NCI-H82 (cell line): ENCODE results near the gene GTF3C5.
"Not testable (repeated sequence)": the region's sequence is repeated elsewhere in the genome, so short reads cannot be mapped to it uniquely, and the experiment has no call there.

Experiments used
- DNase-seq: peaks from one replicate; lab custom pipeline; 2025; lab: John Stamatoyannopoulos, UW

GTF3C5 gene

DNA sequence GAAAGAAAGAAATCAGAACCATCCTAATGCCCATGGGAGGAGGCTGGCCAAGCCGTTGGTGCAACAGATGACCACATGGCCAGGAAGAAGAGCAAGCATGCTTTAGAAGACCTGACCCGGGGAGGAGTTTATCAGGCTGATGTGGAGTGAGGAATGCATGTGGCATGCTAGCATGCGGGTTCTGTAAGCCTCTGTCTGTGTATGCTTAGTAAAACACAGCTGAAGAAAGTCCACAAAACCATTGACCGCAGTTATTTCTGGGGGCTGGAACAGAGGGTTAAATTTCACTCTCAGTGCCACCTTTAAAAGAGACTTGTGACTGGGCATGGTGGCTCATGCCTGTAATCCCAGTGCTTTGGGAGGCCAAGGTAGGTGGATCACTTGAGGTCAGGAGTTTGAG lies 33.2 kb upstream of the GTF3C5 start:
- no peak for DNase-seq

DNA sequence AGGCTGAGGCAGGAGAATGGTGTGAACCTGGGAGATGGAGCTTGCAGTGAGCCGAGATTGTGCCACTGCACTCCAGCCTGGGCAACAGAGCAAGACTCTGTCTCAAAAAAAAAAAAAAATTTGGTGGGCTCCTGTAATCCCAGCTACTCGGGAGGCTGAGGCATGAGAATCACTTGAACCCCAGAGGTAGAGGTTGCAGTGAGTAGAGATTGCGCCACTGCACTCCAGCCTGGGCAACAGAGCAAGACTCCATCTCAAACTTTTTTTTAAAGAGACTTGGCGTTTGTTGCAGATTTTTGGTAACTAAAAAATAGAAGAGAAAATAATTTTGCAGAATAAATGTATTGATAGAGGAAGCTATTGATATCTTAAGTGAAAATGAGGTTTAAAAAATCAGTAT lies 32.6 kb upstream of the GTF3C5 start:
- not testable (repeated sequence) for DNase-seq

DNA sequence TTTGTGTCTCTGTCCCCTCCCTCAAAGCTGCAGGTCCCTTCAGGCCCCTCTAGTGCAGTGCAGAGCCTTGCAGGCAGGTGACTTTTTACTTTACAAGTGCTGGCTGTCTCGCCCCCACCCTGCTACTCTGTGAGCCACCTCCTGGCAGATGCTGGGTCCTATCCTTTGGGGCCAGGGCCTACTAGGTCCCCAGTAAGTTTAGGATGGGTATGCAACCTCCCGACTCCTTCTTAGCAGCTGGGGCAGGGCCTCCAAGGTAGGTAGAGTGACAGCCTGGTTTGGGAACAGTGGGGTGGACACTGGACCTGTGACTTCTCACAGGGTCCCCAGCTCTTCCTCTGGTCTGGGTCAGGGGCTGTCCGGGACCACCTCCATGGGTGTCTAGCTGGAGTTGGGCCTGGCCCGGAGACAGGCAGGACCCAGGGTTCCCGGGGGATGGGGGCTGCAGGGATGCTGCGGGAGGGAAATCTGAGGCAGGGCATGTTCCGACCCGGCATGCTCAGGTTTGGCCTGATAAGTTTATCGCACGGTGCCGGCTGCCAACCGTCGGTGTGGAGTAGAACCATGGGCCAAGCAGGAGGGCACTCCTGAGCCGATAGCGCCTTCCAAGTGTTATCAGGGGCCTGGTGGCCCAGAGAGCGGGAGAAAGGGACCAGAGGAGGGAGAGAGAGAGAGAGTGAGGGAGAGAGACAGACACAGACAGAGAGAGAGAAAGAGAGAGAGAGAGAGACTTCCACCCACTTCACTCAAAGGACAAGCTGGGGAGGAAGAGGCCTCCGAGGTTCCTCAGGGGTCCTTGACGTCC lies 31.8 kb upstream of the GTF3C5 start:
- no peak for DNase-seq

DNA sequence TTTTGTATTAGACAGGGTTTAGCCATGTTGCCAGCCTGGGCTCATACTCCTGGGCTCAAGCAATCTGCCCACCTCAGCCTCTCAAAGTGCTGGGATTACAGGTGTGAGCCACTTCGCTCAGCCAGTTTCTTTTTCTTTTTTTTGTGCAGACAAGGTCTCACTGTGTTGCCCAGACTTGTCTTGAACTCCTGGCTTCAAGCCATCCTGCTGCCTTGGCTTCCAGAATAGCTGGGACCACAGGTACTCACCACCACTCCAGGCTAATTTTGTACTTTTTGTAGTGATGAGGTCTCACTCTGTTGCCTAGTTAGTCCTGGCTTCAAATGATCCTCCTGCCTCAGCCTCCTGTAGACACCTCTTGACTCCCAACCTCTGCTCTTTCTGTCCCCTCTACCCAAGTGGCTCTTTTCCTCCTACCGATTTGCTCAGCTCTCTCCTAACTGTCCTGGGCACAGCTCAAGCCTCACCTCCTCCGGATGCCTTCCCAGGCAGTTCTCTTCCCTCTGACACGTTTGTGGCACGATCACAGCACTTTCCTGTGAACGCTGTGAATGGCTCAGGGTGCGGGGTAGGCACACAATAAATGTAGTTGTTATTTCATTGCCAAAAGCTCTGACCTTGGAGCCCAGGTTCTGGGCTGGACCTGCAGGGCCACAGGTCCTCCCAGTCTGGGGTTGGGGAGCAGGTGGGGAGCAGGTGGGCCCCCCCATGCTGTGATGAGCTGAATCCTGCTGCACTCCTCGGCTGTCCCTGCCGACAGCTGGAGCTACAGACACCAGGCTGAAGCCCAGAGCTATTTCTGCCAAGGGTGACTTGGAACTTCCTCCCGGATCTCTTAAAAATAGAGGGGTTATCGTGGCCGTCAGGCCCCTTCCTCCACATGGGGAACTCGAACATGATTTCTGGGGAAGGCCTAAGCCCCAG lies 28.4 kb upstream of the GTF3C5 start:
- DNase-seq: no peak

DNA sequence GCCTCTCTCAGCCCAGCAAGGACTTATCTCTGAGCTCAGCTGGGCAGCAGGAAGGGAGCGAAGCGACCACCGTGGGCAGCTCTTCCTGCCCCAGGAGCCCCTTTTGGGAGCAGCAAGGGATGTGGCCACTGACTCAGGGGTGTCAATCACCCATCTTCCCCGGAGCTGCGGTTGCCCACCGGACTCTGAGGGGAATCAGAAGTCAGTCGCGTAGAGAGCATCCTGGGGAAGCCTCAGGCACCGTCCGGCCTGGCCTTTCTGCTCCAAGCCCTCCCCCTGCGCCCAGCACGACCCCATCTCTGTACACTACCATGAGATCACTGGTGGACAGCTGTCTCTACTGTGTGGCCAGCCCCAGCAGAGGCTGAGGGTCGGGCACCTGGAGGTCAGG lies 27.7 kb upstream of the GTF3C5 start:
- DNase-seq: no peak

DNA sequence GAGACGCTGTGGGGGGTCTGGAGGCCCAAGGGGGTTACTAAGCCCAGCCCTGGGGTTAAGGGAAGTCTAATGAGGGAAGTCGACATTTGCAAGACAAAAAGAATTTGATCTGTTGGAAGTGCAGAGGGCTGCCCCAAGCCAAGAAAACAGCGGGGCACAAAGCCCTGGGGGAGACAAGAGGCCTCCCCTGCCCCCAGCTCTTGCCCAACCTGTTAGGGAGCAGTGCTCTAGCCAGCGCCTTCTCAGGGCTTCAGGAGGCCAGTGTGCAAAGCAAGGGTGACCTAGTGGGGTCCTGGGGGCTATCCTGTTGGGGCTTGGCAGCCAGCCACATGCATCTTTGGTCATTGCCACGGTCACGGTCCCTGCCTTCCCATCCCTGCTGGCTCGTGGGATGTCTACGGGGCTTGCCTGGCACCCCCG lies 27.1 kb upstream of the GTF3C5 start:
- no peak for DNase-seq

DNA sequence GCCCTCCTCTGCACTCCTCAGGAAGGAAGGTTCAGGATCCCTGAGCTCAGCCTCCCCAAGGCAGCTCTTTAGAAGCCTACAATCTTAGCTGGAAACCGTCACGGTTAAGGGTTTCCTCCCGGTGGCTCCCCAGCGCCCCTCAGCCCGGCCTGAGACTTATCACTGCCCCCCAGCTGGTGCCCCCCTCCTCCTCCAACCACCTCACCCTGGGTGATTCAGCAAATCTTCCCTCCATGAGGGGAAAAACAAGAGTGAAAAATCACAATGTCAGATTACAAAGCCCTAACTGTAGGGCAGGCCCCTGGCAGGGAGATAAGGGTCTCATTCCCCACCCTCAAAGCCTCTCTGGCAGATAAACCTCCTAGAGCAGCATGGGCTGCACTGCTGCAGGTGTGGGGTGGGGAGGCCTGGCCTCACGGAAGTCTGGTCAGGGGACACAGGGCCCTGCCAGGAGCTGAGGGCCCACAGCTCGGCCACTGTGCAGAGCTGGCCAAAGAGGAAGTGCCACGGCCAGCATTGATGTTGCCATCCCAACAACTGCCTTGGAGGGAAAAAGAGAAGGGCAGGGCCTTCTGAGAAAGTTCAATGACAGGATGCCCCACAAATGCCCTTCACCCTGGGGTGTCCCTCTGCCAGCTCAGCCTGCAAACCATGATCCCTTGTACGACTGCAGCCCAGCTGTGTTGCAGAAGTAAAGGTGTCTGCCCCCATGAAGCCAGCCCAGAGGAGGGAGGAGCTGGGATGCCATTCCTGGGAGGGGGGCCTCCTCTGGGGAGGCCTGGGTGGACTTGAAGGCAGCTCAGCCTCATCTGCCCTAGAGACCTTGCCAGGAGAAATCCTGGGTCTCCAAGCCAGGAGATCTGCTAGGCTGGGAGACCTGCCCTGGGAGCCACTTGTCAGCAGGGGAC lies 26.5 kb upstream of the GTF3C5 start:
- DNase-seq: no peak

DNA sequence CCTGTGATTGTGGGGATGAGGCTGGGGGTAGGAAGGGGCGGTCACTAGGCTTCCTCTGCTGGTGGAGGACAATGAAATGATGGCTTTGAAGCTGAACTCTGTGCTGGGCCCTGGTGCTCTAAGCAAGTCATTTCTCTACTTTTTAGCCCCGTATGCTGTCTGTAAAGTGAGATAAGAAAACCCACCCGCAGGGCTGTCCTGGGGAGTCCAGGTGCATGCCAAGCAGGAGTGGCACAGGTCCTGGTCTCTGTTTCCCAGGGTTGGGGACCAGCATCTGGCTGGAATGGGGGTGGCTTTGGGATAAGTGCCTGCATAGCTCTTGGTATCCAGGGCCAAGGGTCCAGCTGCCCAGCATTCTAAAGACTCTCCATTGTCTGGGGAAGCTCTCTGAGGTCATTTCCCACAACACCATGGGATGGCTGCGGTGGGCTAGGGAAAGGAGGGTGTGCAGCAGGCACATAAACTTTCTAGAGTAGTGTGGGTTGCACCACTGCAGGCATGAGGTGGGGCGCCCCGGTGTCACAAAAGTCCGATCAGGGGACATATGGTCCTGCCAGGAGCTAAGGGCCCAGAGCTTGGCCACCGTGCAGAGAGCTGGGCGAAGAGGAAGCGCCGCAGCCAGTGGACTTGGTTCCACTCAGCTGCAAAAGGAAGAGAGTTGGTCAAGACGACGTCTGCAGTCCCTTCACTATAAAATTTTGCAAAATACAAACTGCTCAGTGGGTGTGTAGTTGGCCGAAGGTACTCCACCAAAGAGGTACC lies 25.6 kb upstream of the GTF3C5 start:
- no peak for DNase-seq

DNA sequence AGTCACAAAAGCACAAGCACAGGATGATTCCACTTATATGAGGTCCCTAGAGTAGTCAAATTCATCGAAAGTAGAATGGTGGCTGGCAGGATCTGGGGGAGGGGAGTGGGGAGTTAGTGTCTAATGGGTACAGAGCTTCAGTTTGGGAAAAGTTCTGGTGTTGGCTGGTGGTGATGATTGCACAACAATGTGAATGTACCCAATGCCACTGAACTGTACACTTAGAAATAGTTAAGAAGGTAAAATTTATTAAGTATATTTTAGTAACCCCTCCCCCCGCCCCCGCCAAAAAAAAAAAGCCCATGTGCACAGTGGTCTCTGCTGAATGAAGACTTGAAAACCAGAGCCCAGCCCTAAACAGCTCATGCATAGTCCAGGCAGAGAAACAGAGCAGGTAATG lies 24.8 kb upstream of the GTF3C5 start:
- no peak for DNase-seq

DNA sequence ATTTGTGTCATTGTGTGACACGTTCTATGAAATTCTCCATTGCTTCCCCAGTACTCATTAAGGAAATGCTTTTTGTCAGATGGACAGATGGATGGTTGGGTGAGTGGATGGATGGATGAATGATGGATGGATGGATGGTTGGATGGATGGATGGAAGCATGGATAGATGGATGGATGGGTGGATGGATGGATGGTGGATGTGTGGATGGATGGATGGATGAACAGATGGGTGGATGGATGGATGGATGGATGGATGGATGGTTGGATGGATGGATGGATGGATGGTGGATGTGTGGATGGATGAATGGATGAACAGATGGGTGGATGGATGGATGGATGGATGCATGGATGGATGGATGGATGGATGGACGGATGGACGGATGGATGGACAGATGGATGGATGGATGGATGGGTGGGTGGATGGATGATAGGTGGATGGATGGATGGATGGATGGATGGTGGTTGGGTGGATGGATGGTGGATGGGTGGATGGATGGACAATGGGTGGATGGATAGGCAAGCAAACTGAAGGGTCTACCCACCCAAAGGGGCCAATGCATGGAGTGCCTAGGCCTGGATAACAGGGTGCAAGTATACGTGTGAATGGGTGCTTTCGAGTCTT lies 24.0 kb upstream of the GTF3C5 start:
- no peak for DNase-seq

DNA sequence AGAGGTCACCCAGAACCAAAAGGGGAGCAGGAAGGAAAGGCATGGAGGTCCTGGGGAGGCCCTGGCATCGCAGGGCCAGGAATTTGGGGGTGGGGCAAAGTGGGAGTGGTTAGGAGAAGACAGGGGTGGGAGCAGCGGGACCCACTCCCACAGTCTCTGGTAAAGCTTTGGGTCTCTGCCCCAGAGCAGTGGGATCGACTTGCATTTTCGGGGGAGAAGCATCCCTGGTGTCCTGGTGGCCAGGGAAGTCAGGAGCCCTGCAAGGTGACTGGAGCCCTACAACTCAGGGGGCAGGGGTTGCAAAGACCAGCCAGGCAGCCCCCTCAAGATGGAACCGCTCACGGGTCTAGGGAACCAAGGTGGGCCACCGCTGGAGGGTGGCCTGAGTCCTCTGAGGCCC lies 22.4 kb upstream of the GTF3C5 start:
- DNase-seq: no peak

DNA sequence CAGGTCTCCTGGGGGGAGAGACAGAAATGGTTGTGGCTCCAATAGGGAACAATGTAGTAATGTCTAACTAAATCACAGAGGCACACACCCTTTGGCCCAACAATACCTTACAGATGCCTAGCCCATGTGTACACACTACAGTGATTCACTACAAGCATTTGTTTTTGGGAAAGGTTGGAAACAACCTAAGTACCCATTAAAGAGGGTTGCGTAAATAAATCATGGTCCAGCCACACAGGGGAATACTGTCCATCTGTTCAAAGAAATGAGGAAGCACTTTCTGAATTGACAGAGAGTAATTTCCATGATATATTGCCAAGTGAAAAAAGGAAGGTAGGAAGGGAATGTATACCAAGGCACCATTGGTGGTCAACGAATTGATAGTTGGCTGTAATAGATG lies 22.0 kb upstream of the GTF3C5 start:
- no peak for DNase-seq

DNA sequence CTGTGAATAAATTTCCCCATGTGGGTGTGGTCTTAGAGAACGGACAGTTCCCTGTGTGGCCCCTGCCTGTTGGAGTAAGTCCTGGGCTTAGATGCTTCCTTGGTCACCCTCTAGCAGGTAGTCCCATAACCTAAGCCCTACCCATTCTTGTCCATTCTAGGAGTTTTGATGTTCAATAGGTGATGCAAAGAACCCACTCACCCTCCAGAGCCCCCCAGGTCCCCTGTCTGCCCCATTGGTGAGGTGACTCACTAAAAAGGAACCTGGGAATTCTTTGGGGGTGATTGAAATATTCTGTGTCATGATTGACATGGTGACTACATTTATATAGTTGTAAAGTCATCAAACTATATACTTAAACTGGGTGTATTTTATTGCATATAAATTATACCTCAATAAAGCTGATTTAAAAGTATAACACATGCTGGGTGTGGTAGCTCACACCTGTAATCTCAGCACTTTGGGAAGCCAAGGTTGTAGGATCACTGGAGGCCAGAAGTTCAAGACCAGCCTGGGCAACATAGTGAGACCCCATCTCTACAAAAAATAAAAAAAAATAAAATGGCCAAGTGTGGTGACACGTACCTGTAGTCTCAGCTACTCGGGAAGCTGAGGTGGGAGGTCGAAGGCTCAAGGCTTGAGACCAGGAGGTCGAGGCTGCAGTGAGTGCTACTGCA lies 20.8 kb upstream of the GTF3C5 start:
- no peak for DNase-seq

DNA sequence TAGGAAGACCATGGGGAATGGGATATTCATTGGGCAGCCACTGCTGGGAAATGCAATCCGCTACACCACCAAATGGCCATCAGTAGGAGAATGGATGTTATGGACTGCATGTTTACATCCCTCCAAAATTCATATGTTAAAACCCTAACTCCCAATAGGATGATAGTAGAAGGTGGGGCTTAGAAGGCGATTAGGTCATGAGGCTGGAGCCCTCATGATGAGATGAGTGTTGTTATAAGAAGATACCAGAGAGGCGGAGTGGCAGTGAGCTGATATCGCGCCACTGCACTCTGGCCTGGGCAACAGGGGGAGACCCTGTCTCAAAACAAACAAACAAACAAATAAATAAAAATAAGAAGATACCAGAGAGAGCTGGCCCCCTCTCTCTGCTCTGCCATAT lies 16.1 kb upstream of the GTF3C5 start:
- DNase-seq: no peak

DNA sequence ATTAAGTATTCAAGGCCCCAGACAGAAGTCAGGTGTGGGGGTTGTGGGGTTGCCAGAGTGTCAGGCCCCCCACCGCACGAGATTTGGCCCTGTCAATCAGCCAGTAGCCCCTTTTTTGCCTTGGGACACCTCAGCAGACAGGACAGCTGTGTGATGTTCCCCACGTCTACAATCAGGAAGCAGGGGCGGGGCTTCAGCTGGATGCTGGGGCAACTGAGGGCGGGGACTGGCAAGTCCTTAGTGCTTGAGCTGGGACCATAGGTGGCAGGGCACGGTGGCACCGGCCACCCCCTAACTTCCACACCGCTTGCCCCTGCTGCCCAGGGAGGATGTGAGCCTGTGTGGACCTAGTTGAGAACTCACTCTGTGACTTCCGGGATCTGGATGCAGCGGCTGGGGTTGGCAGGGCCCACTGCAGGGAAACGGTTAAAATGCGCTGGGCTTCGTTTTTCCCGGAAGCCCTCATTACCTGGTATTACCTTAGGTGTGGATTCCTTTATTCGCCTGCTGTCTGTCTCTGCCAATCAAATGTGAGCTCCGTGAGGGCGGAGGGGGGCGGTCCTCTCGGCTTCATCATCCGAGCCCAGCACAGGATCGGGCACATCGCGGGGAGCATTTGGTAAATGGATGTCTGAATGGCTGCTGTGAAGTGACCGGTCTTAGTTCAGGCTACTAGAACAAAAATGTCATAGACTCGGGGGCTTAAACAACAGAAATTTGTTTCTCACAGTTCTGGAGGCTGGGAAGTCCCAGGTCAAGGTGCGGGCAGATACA lies 7.5 kb upstream of the GTF3C5 start:
- DNase-seq: peak; percentile 40

DNA sequence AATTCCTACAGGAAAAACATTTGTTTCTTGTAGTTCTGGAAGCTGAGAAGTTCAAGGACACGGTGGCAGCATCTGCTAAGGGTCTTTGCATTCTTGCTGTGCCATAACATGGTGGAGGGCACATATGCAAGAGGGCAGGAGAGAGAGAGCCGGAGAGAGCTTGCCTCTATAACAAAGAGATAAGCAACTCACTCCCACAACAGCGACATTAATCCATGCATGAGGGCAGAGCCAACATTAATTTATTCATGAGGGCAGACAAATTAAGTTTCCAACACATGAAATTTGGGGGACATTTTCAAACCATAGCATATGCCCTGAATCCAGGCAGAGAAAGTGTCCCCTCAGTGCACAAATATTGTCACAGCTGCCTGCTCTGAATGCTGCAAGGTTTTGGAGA lies 4.4 kb upstream of the GTF3C5 start:
- DNase-seq: no peak

DNA sequence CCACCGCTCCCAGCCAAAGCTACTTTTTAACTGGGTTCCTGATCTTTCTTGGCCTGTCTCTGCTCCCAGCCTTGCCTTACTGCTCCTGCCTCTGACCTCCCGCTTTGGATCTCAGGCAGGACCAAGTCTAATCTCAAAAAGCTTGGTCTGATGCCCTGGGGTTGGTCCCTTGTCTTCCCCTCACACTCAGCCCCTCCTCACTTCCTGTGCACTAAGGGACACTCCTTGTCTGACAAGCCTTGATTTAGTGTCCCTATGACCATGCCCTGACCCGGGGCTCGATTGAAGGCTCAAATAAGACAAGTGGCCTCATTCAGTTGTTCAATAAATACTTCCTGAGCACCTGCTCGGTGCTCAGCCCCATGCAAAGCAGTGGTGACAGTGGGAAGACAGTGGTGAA lies 3.7 kb upstream of the GTF3C5 start:
- no peak for DNase-seq

DNA sequence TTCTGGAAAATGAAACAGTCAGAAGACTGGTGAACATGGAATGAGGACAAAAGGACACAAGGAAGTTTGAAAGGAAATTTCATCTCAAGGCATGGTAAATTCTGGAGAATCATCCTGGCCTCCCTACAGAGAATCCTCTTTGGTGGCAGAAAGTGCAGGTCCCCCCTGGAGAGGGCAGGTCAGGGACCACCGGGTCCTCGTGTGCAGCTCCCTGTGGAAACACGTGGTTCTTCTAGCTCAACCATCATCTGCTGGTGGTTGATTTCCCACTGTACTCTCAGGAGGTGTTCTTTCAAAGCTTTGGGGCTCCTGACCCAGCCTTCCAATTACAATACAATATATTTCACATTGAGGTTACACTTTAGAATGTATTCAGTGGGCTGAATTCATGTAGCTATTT lies 2.6 kb upstream of the GTF3C5 start:
- DNase-seq: no peak

DNA sequence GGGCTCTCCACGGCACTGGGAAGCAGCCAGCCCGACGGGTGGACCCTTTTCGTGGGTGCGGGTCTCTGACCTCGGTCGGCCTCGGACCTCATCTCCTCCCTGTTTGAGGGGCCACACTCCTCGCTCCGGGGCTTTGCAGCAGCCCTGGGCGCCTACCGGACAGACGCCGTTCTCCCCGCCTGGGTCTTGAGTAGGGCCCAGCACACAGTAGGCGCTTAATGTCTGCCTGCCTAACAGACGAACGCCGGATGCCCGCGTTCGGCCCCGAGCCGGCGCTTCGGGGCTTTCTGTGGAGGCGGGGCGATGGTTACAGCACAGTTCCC lies 842 bp upstream of the GTF3C5 start:
- DNase-seq: no peak

DNA sequence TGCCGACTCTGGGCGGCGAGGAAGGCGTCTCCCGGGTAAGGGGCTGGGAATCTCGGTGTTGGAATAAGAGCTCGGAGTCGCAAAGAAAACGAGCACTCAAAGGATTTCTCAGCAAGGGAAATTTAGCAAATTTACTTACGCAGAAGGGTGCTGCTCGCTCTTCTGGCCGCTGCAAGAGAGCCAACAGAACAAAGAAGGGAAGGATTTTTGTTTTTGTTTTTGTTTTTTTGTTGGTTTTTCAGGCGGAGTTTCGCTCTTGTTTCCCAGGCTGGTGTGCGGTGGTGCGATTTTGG lies 279 bp downstream of the GTF3C5 start:
- DNase-seq: no peak
